MV-4-11 (cell line): ENCODE data around the gene VWA5B1.
A peak's percentile ranks its signal among the peaks of the same experiment; 100 is the strongest.
"Not testable (repeated sequence)": the region's sequence is repeated elsewhere in the genome, so short reads cannot be mapped to it uniquely, and the experiment has no call there.

ENCODE experiments used
- DNase-seq: peaks from one replicate; lab custom pipeline; 2025; lab: John Stamatoyannopoulos, UW

VWA5B1 gene

DNA sequence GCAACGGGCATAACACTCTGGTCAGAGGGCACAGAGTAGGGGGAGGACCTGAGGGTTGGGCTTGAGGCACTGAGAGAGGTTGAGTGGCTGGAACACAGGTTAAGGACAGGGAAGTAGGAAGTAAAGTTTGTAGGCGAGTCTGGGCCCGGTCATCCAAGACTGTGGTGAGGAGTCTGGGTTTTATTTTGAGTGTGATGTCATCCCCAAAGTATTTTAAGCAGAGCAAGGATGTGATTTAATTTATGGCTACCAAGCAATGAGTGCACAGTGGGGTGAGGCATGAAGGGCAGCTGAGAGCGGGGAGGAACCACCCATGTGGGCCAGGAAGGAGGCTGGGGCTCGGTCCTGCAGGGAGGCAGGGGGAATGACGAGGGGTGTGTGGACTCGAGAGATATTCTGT lies 11.2 kb upstream of the VWA5B1 start:
- peak; percentile 18 for DNase-seq

GRCh38 chr1:20280341-20280740 lies 10.3 kb upstream of the VWA5B1 start:
- DNase-seq = no peak

GRCh38 chr1:20280906-20281305 lies 9.8 kb upstream of the VWA5B1 start:
- no peak for DNase-seq

- no peak for DNase-seq
Observed at GRCh38 chr1:20281801-20282200, 8.9 kb upstream of the VWA5B1 start.

GRCh38 chr1:20282533-20282932 lies 8.1 kb upstream of the VWA5B1 start:
- DNase-seq = no peak

DNA sequence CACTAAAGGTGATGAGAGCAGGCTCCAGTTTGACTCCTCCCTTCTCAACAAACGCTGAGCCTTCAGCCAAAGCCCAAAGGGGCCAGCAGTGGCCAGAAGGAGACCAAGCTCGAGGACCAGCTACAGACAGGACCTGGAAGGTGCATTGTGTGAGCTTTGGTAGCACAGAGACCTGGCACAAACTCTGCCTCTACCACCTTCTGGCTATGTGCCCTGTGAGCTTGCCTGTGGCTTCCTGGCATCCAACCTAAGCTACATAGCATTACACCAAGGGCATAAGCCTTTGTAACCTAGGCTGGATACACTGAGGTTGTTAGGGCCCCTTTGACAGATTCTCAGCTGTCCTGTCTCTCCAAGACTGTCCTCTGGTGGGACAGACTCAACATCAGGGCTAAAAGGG lies 6.6 kb upstream of the VWA5B1 start:
- DNase-seq = no peak

- DNase-seq = no peak
Observed at GRCh38 chr1:20284625-20285024, 6.0 kb upstream of the VWA5B1 start.

DNA sequence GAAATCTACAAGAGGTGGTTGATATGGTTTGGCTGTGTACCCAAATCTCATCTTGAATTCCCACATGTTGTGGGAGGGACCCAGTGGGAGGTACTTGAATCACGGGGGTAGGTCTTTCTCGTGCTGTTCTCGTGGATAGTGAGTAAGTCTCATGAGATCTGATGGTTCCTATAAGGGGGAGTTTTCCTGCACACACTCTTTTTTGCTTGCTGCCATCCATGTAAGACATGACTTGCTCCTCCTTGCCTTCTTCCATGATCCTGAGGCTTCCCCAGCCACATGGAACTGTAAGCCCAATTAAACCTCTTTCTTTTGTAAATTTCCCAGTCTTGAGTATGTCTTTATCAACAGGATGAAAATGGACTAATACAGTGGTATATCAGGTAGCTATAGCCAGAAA lies 5.2 kb upstream of the VWA5B1 start:
- DNase-seq = no peak

- DNase-seq = not testable (repeated sequence)
Observed at GRCh38 chr1:20287696-20288095, 3.0 kb upstream of the VWA5B1 start.

- DNase-seq = no peak
Observed at GRCh38 chr1:20291645-20292084, 990 bp downstream of the VWA5B1 start.

DNA sequence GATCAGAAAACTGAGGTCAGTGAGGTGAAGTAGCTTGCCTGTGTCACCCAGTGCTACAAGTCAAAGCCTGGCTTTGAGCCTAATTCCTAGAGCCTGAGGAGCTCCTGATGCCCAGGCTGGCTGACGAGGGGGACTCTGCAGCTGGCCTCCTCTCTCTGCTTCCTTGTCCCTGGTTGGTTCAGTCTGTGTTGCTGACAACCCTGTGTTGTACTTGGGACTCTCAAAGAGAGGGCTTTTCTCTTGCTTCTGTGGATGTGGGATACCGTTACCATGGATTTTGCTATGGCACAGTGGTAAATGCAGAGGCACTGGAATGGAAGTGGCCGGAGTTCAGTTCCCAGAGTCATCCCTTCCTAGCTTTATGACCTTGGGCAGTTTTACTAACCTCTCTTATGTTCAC lies 8.0 kb downstream of the VWA5B1 start:
- no peak for DNase-seq

DNA sequence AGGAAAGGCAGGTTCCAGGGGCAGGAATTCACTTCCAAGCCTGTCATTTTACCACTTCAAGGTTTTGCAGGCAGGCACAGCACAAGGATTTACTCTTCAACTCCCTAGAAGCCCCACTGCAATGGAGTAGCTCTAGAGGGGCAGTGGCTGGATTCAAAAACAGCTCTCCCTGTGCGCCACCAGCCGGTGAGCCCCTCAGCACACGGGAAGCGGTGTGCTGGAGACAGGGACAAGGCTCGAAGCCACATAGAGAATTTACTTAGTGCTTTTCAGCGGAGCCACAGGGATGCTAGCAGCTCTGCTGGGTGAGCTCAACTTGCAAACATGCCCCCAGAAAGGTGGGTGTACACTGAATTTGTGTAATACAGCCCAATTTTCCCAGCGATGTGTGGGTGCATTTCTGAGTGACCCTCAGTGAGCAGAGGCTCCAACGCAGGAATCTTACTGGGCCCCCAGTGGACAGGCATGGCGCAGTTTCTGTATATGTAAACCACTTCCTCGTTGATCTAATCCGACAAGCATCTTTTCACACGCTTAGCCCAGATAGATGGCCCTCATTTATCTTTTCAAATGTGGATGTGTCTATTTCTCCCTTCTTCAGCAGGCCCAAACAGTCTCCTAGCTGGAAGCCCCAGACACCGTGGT lies 10.9 kb downstream of the VWA5B1 start:
- DNase-seq = peak; percentile 44

GRCh38 chr1:20302108-20302471 lies 11.4 kb downstream of the VWA5B1 start:
- DNase-seq = no peak

- no peak for DNase-seq
Observed at GRCh38 chr1:20307026-20307425, 16.4 kb downstream of the VWA5B1 start.

GRCh38 chr1:20308569-20308968 lies 17.9 kb downstream of the VWA5B1 start:
- no peak for DNase-seq

GRCh38 chr1:20311289-20311688 lies 20.6 kb downstream of the VWA5B1 start:
- DNase-seq = no peak

- no peak for DNase-seq
Observed at GRCh38 chr1:20312310-20312709, 21.6 kb downstream of the VWA5B1 start.

DNA sequence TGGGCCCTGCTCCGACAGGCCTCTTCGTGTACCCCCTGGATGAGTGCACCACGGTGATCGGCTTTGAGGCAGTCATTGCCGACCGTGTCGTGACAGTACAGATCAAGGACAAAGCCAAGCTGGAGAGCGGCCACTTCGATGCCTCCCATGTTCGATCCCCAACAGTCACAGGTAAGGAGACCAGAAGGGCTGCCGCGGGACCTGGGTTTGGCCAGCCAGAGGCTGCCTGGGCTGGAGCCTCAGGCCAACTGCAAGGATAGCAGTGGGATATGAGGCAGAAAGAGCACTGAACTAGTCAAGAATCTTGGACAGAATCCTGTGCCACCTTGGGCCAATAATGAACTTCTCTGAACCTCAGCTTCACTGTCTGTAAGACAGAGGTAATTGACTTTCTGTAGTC lies 22.1 kb downstream of the VWA5B1 start:
- DNase-seq = no peak

DNA sequence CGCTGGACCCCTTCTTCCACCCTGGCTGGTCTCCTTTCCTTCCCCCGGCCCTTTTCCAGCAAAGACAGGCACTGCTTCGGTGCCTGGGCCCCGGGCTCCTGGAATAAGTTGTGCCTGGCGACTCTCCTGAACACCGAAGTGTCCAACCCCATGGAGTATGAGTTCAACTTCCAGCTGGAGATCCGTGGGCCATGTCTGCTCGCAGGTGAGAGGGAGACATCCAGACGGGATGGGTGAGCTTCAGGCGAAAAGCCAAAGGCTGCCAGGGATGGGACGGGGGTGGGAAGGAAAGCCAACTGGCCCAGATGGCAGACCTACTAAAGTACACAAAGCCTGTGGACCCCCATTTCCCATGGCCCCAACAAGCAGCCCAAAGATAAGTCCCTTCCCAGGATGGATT lies 26.8 kb downstream of the VWA5B1 start:
- DNase-seq = no peak

GRCh38 chr1:20318521-20318920 lies 27.8 kb downstream of the VWA5B1 start:
- DNase-seq = no peak

- DNase-seq = no peak
Observed at GRCh38 chr1:20318971-20319370, 28.3 kb downstream of the VWA5B1 start.

GRCh38 chr1:20319456-20320220 lies 29.0 kb downstream of the VWA5B1 start:
- DNase-seq = no peak

- DNase-seq = no peak
Observed at GRCh38 chr1:20320704-20321103, 30.0 kb downstream of the VWA5B1 start.

GRCh38 chr1:20321573-20321972 lies 30.9 kb downstream of the VWA5B1 start:
- DNase-seq = no peak
